PC-3 (cell line): ENCODE data around the gene ELP5. TPM values are rescaled to one million over a fixed set of nuclear protein-coding genes. Genes with fewer than 3 reads are reported as not detected.
A peak's percentile ranks its signal among the peaks of the same experiment; 100 is the strongest.

ENCODE experiments used
- ATAC-seq: fragments of 200-7000 bp; cut with Tn5 transposase; 2 replicates; pipeline ENCODE4 v1.9.1; 2020; ENCODE audit warnings: mild to moderate bottlenecking, moderate library complexity
- BruUV-seq: library from RNA; stranded (reverse); fragments of 400-500 nt; replicated peaks from 2 replicates; lab custom pipeline; 2021; lab: Mats Ljungman, UMichigan
- CTCF ChIA-PET: fragments of 300-600 bp; sonication (Branson Sonifier 250); formaldehyde crosslinking; loops from one replicate; lab custom pipeline; 2022; ENCODE audit warnings: antibody characterized with exemption; lab: Charles Lee
- POLR2A ChIA-PET: fragments of 300-600 bp; sonication (Branson Sonifier 250); formaldehyde crosslinking; loops from one replicate; lab custom pipeline; 2022; ENCODE audit warnings: antibody characterized with exemption; ENCODE audit not compliant: unreplicated experiment; lab: Charles Lee
- DNase-seq: peaks from one replicate; pipeline ENCODE4 v3.0.0-alpha.2; 2015
- H2AFZ ChIP-seq: fragments of 300-600 bp; sonication (generic); 2 replicates; pipeline ENCODE4 v1.6.0; 2016; ENCODE audit warnings: antibody characterized with exemption, low read length
- H3F3A ChIP-seq: fragments of 300-600 bp; sonication (generic); one replicate; pipeline ENCODE4 v1.6.0; 2017; ENCODE audit warnings: antibody characterized with exemption, low read length, control low read depth, mild to moderate bottlenecking; ENCODE audit not compliant: unreplicated experiment
- H3K27ac ChIP-seq: fragments of 300-600 bp; sonication (generic); 2 replicates; pipeline ENCODE4 v1.5.1; 2016; ENCODE audit warnings: mild to moderate bottlenecking, low read length
- H3K27me3 ChIP-seq: fragments of 300-600 bp; sonication (generic); 2 replicates; pipeline ENCODE4 v1.6.1; 2016; ENCODE audit warnings: low read length, mixed read lengths
- H3K36me3 ChIP-seq: fragments of 300-600 bp; sonication (generic); 2 replicates; pipeline ENCODE4 v1.6.1; 2016; ENCODE audit warnings: low read depth, mixed run types, low read length, mixed read lengths
- H3K4me1 ChIP-seq: fragments of 300-600 bp; sonication (generic); 2 replicates; pipeline ENCODE4 v1.5.1; 2016; ENCODE audit warnings: low read length; ENCODE audit not compliant: insufficient read depth
- H3K4me2 ChIP-seq: fragments of 300-600 bp; sonication (generic); 2 replicates; pipeline ENCODE4 v1.6.0; 2016; ENCODE audit warnings: low read length
- H3K4me3 ChIP-seq: fragments of 300-600 bp; sonication (generic); 2 replicates; pipeline ENCODE4 v1.5.1; 2016; ENCODE audit warnings: mild to moderate bottlenecking, low read length, mixed read lengths
- H3K79me2 ChIP-seq: fragments of 300-600 bp; sonication (generic); 2 replicates; pipeline ENCODE4 v1.6.1; 2017; ENCODE audit warnings: low read length, mixed read lengths
- H3K9ac ChIP-seq: fragments of 300-600 bp; sonication (generic); 2 replicates; pipeline ENCODE4 v1.6.0; 2016; ENCODE audit warnings: mild to moderate bottlenecking, low read length
- H3K9me2 ChIP-seq: fragments of 300-600 bp; sonication (generic); replicated peaks from 2 replicates; pipeline ENCODE4 v1.6.1; 2016; ENCODE audit warnings: mixed run types, low read length, mixed read lengths
- H3K9me3 ChIP-seq: fragments of 300-600 bp; sonication (generic); 2 replicates; pipeline ENCODE4 v1.6.1; 2016; ENCODE audit warnings: low read length, mixed read lengths
- H4K20me1 ChIP-seq: fragments of 300-600 bp; sonication (generic); 2 replicates; pipeline ENCODE4 v1.6.1; 2016; ENCODE audit warnings: low read length, mixed read lengths
- EZH2 ChIP-seq: fragments of 300-600 bp; sonication (generic); IDR thresholded peaks from one replicate; pipeline ENCODE4 v1.6.1; 2017; ENCODE audit warnings: antibody characterized with exemption, mild to moderate bottlenecking, low read length; ENCODE audit not compliant: unreplicated experiment
- EZH2phosphoT487 ChIP-seq: fragments of 300-600 bp; sonication (generic); IDR thresholded peaks from 2 replicates; pipeline ENCODE4 v1.6.1; 2018; ENCODE audit warnings: mild to moderate bottlenecking, antibody characterized with exemption, low read length, borderline replicate concordance
- intact Hi-C: fragments of 100-400 bp; cut with micrococcal nuclease; formaldehyde crosslinking; loops from 2 replicates; pipeline ENCODE4 v1.9.0; 2023
- total RNA-seq: library from RNA; depleted of rRNA; stranded (reverse); fragments of >200 nt; gene quantifications from 2 replicates; pipeline ENCODE4 v1.2.3, GENCODE V29; 2014
- TF ChIP-seq, protein P1 (sequence below): fragments of 300-600 bp; sonication (generic); conservative IDR thresholded peaks from 2 replicates; pipeline ENCODE4 v1.5.1; 2017; ENCODE audit warnings: antibody characterized with exemption, low read depth, mild to moderate bottlenecking, low read length

ELP5 gene
- total RNA-seq, 1 experiment from 2014 or later, result 67.5 TPM

DNA sequence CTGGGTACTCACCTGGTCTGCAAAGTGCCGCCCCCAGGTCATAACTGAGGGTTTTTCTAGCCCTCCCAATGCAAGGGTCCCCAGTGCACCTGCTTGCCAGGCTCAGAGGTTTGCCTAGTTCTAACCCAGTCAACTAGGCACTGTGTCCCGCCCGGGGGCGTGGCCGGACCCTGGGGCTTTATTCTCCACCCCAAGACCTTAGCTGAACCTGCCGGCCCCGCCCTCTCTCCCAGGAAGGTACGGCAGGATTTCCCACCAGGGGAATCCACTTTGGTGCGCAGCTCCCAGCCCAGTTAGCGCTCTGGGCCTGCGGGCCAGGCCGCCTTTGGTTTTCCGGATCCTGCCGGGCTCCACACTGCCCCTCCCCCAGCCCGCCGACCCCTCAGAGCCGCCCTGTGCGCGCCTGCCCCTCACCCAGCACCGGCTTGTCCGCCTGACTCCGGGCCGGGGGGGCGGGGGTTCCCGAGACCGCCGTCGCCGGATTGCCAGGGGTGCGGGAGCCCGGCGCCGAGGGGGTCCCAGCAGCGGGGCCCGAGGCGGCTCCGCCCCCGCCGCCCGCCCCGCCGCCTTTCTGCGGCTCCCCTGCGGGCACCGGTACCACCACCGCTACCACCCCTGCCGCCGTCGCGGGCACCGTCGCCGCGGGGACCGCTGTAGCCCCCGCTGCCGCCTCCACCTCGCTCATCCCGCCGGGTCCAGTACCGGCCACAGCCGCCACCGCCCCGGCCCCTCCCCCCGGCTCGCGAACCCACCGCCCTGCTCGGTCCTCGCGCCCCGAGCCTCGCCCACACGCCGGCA, 42.0 kb downstream of the ELP5 start:
- Histone ChIP-seq H3K4me1 (peaks cover 7% of the 10 kb centered on the region; the same call in 1 of the 2 replicates), H3K9me2 (no peaks in the 10 kb centered on the region), H2AFZ (no peak overlapping the region), H3F3A (no peaks in the 10 kb centered on the region), H3K27ac (no peak overlapping the region), H3K9ac (no peak overlapping the region), H3K27me3 (no peaks in the 10 kb centered on the region), H3K4me3 (no peak overlapping the region), H4K20me1 (no peaks in the 10 kb centered on the region), H3K9me3 (no peaks in the 10 kb centered on the region), H3K4me2 (no peak overlapping the region), H3K79me2 (no peaks in the 10 kb centered on the region), H3K36me3 (no peaks in the 10 kb centered on the region)
- intact Hi-C loops, result no loop called here
- ATAC-seq, result no peak
- no TSS peak for BruUV-seq
- ChIA-PET CTCF (no interaction called here), POLR2A (no interaction called here)
- no peak for DNase-seq
- no peak for TF ChIP-seq EZH2
- no peak for TF ChIP-seq EZH2phosphoT487
- TF ChIP-seq, protein P1, sequence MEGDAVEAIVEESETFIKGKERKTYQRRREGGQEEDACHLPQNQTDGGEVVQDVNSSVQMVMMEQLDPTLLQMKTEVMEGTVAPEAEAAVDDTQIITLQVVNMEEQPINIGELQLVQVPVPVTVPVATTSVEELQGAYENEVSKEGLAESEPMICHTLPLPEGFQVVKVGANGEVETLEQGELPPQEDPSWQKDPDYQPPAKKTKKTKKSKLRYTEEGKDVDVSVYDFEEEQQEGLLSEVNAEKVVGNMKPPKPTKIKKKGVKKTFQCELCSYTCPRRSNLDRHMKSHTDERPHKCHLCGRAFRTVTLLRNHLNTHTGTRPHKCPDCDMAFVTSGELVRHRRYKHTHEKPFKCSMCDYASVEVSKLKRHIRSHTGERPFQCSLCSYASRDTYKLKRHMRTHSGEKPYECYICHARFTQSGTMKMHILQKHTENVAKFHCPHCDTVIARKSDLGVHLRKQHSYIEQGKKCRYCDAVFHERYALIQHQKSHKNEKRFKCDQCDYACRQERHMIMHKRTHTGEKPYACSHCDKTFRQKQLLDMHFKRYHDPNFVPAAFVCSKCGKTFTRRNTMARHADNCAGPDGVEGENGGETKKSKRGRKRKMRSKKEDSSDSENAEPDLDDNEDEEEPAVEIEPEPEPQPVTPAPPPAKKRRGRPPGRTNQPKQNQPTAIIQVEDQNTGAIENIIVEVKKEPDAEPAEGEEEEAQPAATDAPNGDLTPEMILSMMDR, result no peak

DNA sequence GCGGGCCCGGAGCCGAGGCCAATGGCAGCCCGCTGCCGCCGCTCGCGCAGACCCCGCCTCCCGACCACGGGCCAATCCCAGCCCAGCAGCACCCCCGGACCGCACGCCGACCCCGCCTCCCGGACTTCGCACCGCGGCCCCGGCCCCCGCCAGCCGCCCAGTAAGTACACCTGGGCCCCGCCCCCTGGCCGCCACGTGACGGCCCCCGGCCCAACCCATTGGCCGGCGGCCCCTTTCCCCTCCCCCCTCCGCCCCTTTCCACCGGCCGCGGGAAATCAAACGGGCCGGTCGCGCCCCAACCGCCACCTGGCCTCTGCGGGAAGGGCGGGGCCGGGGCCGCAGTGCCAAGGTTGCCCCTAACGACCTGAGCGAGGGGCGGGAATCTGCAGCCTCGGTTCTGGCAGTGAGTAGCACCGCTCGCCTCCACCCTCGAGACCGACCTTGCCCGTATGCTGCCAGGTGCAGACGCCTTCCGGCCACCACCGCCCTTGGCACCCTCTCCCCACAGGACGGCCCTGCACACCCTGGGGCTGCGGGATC, 42.7 kb downstream of the ELP5 start, which contains the start of gene YBX2:
TSS of gene YBX2 (minus strand) at position 26 of the 540 bp plus-strand sequence. CDS start 139 bp downstream, outside the sequence.
- no peaks in the 10 kb centered on the region for H4K20me1 ChIP-seq
- peak within 1 kb of the TSS; percentile 82 for H3K4me2 ChIP-seq
- ChIA-PET CTCF (no interaction called here), POLR2A (no interaction called here)
- ATAC-seq (peak; percentile 37), DNase-seq (peak; percentile 49)
- intact Hi-C loops, result no loop called here
- no peaks in the 10 kb centered on the region for H3F3A ChIP-seq
- H3K79me2 ChIP-seq, result no peaks in the 10 kb centered on the region
- H3K9me2 ChIP-seq, result no peaks in the 10 kb centered on the region
- peak within 1 kb of the TSS; percentile 62 for H3K4me3 ChIP-seq
- no peak for TF ChIP-seq EZH2phosphoT487
- H3K36me3 ChIP-seq, result no peaks in the 10 kb centered on the region
- H3K9me3 ChIP-seq, result no peaks in the 10 kb centered on the region
- H3K4me1 ChIP-seq, result peaks cover 7% of the 10 kb centered on the region; the same call in 1 of the 2 replicates
- no TSS peak for BruUV-seq
- H3K27ac ChIP-seq, result no peak within 1 kb of the TSS
- no peaks in the 10 kb centered on the region for H3K27me3 ChIP-seq
- no peak within 1 kb of the TSS for H3K9ac ChIP-seq
- H2AFZ ChIP-seq, result peak within 1 kb of the TSS; percentile 87

GRCh38 chr17:7295230-7296180, 43.5 kb downstream of the ELP5 start:
- Histone ChIP-seq H3K4me2 (peak overlapping the region; percentile 82), H3K4me1 (peaks cover 7% of the 10 kb centered on the region; the same call in 1 of the 2 replicates), H3K79me2 (no peaks in the 10 kb centered on the region), H3K36me3 (no peaks in the 10 kb centered on the region), H3K9ac (no peak overlapping the region), H3F3A (no peaks in the 10 kb centered on the region), H3K27me3 (no peaks in the 10 kb centered on the region), H3K4me3 (peak overlapping the region; percentile 62), H4K20me1 (no peaks in the 10 kb centered on the region), H2AFZ (peak overlapping the region; percentile 87), H3K27ac (no peak overlapping the region), H3K9me2 (no peaks in the 10 kb centered on the region), H3K9me3 (no peaks in the 10 kb centered on the region)
- intact Hi-C loops, result loop anchor here (1.0 kb wide), 1 partner anchor 14 kb away; the partner anchor contains the start of gene SLC2A4
- TF ChIP-seq, protein P1, result no peak; the same call in 1 of the 2 replicates
- TF ChIP-seq EZH2 (no peak), EZH2phosphoT487 (no peak)
- BruUV-seq, result no TSS peak
- POLR2A ChIA-PET, result no interaction called here
- CTCF ChIA-PET, result interaction anchor here (0.9 to 1.5 kb wide), 3 partner anchors 9 to 250 kb away, joined by 3 to 14 read pairs (median 4); partner anchors contain the start of gene SLC2A4
- DNase-seq, result peak; percentile 47
- ATAC-seq, result peak; percentile 39
